Measurements from ENCODE around the gene B9D2.
A peak's percentile ranks its signal among the peaks of the same experiment; 100 is the strongest.

Gene B9D2

DNA sequence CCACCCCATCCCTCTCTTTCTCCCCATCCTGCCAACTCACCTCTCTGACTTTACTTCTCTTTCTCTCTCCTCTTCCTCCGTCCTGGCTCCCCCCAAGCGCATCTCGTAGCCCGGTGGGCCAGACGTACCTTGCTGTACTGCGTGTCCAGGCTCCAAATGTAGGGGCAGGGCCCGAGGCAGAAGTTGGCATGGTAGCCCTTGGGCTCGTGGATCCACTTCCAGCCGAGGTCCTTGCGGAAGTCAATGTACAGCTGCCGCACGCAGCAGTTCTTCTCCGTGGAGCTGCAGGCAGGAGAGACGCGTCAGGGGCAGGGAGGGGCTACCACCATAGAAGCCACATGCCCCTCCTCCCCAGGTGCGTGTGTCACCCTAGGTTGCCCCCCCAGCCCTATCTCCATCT lies 31.9 kb downstream of the B9D2 start:
- Histone ChIP-seq H3K9me3 (ENCODE audit: control insufficient read depth in 2 of 2, low read length in 2 of 2) (no peaks in the 10 kb centered on the region), H3K27ac (ENCODE audit: low read depth in 2 of 2, low read length in 2 of 2) (no peak overlapping the region), H3K4me3 (ENCODE audit: low read length in 2 of 2) (no peak overlapping the region), H3K27me3 (ENCODE audit: control insufficient read depth in 2 of 2, insufficient read depth in 2 of 2, low read length in 2 of 2) (peaks cover 0 to 3% of the 10 kb centered on the region in 2 donors), H3K36me3 (ENCODE audit: control insufficient read depth in 2 of 2, insufficient read depth in 2 of 2, low read length in 2 of 2) (peaks cover 5 to 8% of the 10 kb centered on the region in 2 donors), H3K9ac (ENCODE audit: low read depth in 1 of 2, low read length in 2 of 2) (no peak overlapping the region), H3K4me1 (ENCODE audit: control insufficient read depth in 2 of 2, insufficient read depth in 2 of 2, low read length in 2 of 2) (peaks cover 22 to 26% of the 10 kb centered on the region in 2 donors)

DNA sequence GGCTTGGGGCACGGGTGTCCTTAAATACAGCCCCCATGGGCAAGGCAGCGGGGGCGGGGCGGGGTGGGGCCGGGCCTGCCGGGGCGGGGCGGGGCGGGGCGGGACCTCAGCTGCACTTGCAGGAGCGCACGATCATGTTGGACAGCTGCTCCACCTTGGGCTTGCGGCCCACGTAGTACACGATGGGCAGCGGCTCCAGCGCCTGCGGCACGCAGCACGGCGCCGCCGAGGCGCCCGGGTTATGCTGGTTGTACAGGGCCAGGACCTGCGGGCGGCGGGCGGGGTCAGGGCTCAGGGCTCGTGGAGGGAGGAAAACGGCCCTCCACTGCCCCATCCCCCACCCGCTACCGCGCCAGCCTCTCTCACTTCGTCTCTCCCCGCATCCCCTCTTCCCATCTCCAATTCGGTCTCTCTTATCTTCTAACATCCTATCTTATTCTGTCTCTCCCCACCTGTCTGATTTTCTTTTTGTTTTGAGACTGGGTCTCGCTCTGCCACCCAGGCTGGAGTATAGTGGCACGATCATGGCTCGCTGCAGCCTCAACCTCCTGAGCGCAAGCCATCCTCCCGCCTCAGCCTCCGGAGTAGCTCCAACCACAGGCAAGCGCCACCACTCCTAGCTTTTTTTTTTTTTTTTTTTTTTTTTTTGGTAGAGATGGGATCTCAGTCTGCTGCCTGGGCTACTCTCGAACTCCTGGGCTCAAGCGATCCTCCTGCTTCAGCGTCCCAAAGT lies 32.8 kb downstream of the B9D2 start:
- Histone ChIP-seq H3K4me3 (ENCODE audit: low read length in 2 of 2) (no peak overlapping the region), H3K9me3 (ENCODE audit: control insufficient read depth in 2 of 2, low read length in 2 of 2) (no peaks in the 10 kb centered on the region), H3K4me1 (ENCODE audit: control insufficient read depth in 2 of 2, insufficient read depth in 2 of 2, low read length in 2 of 2) (peaks cover 31 to 34% of the 10 kb centered on the region in 2 donors), H3K27me3 (ENCODE audit: control insufficient read depth in 2 of 2, insufficient read depth in 2 of 2, low read length in 2 of 2) (peaks cover 3 to 12% of the 10 kb centered on the region in 2 donors), H3K36me3 (ENCODE audit: control insufficient read depth in 2 of 2, insufficient read depth in 2 of 2, low read length in 2 of 2) (peaks cover 5 to 8% of the 10 kb centered on the region in 2 donors), H3K27ac (ENCODE audit: low read depth in 2 of 2, low read length in 2 of 2) (no peak overlapping the region), H3K9ac (ENCODE audit: low read depth in 1 of 2, low read length in 2 of 2) (no peak overlapping the region)

DNA sequence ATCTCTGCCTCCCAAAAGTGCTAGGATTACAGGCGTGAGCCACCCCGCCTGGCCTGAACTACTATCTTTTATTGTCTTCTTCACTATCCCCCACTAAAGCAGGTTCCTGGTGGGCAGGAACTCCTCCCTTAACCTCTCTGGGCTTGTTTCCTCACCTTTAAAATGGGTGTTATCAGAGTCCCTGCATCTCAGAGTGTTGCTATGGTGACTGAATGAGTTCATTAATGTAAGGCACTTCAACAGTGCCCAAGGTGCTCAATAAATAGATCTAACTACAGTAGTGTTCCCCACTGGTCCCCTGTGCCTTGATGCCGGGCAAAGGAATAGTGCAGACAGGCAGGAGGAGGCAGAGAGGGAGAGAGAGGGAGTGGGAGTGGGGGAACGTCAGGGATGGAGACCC lies 33.5 kb downstream of the B9D2 start:
- Histone ChIP-seq H3K4me3 (ENCODE audit: low read length in 2 of 2) (no peak overlapping the region), H3K9me3 (ENCODE audit: control insufficient read depth in 2 of 2, low read length in 2 of 2) (no peaks in the 10 kb centered on the region), H3K36me3 (ENCODE audit: control insufficient read depth in 2 of 2, insufficient read depth in 2 of 2, low read length in 2 of 2) (peaks cover 5 to 8% of the 10 kb centered on the region in 2 donors), H3K27ac (ENCODE audit: low read depth in 2 of 2, low read length in 2 of 2) (no peak overlapping the region), H3K27me3 (ENCODE audit: control insufficient read depth in 2 of 2, insufficient read depth in 2 of 2, low read length in 2 of 2) (peaks cover 4 to 13% of the 10 kb centered on the region in 2 donors), H3K4me1 (ENCODE audit: control insufficient read depth in 2 of 2, insufficient read depth in 2 of 2, low read length in 2 of 2) (peaks cover 37 to 41% of the 10 kb centered on the region in 2 donors), H3K9ac (ENCODE audit: low read depth in 1 of 2, low read length in 2 of 2) (no peak overlapping the region)

DNA sequence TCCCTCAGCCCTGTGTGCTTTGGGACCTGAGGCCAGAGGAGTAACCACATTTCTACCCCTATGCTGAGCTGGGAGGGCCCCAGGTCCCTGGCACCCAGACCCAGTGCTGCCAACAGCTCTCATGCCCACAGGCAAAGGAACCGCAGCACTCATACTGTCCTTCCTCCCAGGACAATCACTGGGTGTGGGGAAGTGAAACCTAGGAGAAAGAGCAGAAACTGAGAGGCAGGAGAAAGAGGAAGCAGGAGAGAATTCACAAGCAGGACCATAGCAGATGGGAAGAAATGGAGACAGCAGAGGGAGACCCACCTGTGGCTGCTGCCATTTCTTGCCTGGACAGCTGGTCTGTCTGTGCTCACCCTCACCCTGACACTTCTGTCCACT lies 35.1 kb downstream of the B9D2 start:
- Histone ChIP-seq H3K9ac (ENCODE audit: low read depth in 1 of 2, low read length in 2 of 2) (peak overlapping the region in 1 of 2 donors; percentile 6), H3K27ac (ENCODE audit: low read depth in 2 of 2, low read length in 2 of 2) (peak overlapping the region; percentile 75 to 78), H3K4me1 (ENCODE audit: control insufficient read depth in 2 of 2, insufficient read depth in 2 of 2, low read length in 2 of 2) (peaks cover 48 to 49% of the 10 kb centered on the region in 2 donors), H3K4me3 (ENCODE audit: low read length in 2 of 2) (peak overlapping the region in 1 of 2 donors; percentile 70), H3K27me3 (ENCODE audit: control insufficient read depth in 2 of 2, insufficient read depth in 2 of 2, low read length in 2 of 2) (peaks cover 4 to 13% of the 10 kb centered on the region in 2 donors), H3K36me3 (ENCODE audit: control insufficient read depth in 2 of 2, insufficient read depth in 2 of 2, low read length in 2 of 2) (peaks cover 5 to 8% of the 10 kb centered on the region in 2 donors), H3K9me3 (ENCODE audit: control insufficient read depth in 2 of 2, low read length in 2 of 2) (no peaks in the 10 kb centered on the region)

DNA sequence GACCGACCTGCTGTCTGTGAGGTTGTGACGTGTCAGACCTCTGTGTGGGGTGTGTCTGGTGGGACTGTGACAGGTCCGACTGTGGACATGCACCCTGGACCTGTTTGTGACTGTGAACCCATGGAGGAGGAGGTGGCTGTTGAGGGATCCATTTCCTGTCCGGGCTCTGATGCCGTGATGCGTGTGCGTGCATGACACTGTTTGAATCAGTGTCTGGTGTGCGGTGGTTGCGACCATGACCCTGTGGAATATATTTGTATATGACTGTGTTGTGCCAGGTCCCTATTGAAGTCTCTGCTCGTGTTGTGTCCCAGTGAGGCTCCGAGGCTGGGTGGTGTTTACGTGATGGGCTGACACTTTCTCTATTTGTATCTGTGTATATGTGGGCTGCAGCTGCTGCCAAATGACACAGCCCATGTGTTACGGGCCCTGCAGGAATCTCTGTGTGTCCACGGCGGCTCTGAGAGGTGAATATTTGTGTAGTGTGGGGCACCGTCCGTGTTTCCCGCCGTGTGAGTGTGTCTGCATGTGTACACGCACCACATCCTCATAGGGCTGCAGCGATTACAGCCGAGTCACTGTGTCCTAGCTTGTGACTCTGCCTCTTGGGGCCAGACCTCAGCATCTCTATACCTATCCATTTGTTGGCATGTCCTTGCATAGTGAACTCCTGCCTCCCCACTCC lies 35.6 kb downstream of the B9D2 start:
- peak overlapping the region; percentile 61 to 64 for H3K9ac ChIP-seq (ENCODE audit: low read depth in 1 of 2, low read length in 2 of 2)
- no peaks in the 10 kb centered on the region for H3K9me3 ChIP-seq (ENCODE audit: control insufficient read depth in 2 of 2, low read length in 2 of 2)
- H3K4me3 ChIP-seq (ENCODE audit: low read length in 2 of 2), result peak overlapping the region; percentile 57 to 70
- H3K4me1 ChIP-seq (ENCODE audit: control insufficient read depth in 2 of 2, insufficient read depth in 2 of 2, low read length in 2 of 2), result peaks cover 49 to 55% of the 10 kb centered on the region in 2 donors
- H3K27me3 ChIP-seq (ENCODE audit: control insufficient read depth in 2 of 2, insufficient read depth in 2 of 2, low read length in 2 of 2), result peaks cover 4 to 13% of the 10 kb centered on the region in 2 donors
- H3K27ac ChIP-seq (ENCODE audit: low read depth in 2 of 2, low read length in 2 of 2), result peak overlapping the region; percentile 75 to 78
- H3K36me3 ChIP-seq (ENCODE audit: control insufficient read depth in 2 of 2, insufficient read depth in 2 of 2, low read length in 2 of 2), result peaks cover 5 to 8% of the 10 kb centered on the region in 2 donors

DNA sequence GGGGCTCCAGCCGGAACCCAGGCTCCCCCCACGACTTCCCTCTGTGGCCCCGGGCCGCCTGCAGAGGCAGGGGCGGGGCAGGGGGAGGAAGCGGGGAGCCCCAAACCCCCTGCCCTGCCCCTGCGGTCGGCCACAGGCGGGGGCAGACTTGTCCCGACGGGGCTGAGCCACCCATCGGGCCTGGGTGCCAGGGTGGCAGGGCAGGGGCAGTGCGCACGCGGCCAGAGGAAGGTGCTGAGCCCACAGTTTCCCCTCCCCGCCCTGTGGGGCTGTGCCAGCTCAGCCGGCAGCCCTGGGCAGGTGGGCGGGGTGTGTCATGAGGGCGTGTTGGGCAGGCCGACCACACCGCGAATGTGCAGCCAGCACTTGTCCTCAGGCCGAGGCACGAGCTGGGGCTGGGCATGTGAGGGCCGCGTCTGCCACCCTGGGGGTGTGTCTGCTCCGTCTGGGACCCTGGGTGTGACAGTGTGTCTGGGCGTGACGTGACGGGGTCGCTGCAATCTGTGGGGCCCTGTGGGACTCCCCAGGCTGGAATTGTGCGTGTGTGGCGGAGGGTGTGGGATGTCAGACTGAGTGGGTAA lies 36.3 kb downstream of the B9D2 start:
- Histone ChIP-seq H3K9me3 (ENCODE audit: control insufficient read depth in 2 of 2, low read length in 2 of 2) (no peaks in the 10 kb centered on the region), H3K27ac (ENCODE audit: low read depth in 2 of 2, low read length in 2 of 2) (peak overlapping the region; percentile 75 to 78), H3K4me3 (ENCODE audit: low read length in 2 of 2) (peak overlapping the region; percentile 57 to 70), H3K36me3 (ENCODE audit: control insufficient read depth in 2 of 2, insufficient read depth in 2 of 2, low read length in 2 of 2) (peaks cover 5 to 8% of the 10 kb centered on the region in 2 donors), H3K4me1 (ENCODE audit: control insufficient read depth in 2 of 2, insufficient read depth in 2 of 2, low read length in 2 of 2) (peaks cover 55 to 61% of the 10 kb centered on the region in 2 donors), H3K27me3 (ENCODE audit: control insufficient read depth in 2 of 2, insufficient read depth in 2 of 2, low read length in 2 of 2) (peaks cover 4 to 13% of the 10 kb centered on the region in 2 donors), H3K9ac (ENCODE audit: low read depth in 1 of 2, low read length in 2 of 2) (peak overlapping the region; percentile 63 to 64)

DNA sequence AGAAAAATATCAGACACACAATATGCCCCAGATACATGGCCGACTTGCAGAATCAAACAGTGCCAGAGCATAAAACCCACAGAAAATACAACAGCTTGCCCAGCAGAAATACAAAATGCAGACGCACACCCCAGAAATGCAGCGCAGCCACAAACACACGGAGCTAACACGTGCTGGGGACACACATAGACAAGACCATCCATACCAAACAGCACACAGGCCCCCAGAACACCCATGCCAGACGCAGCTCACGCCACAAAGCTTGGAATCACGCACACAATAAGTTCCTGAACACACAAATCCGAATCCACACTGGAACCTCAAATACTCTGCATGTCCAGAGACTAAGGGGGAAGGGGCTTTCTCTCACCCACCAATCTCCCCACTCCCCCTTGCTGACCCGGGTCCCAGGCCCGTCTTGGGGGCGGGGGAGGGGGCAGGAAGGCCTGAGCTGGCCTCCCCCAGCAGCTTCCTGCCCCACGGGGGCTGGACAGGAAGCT lies 36.8 kb downstream of the B9D2 start:
- Histone ChIP-seq H3K9ac (ENCODE audit: low read depth in 1 of 2, low read length in 2 of 2) (peak overlapping the region; percentile 63 to 64), H3K4me3 (ENCODE audit: low read length in 2 of 2) (peak overlapping the region; percentile 44 to 70), H3K4me1 (ENCODE audit: control insufficient read depth in 2 of 2, insufficient read depth in 2 of 2, low read length in 2 of 2) (peaks cover 57 to 62% of the 10 kb centered on the region in 2 donors), H3K27me3 (ENCODE audit: control insufficient read depth in 2 of 2, insufficient read depth in 2 of 2, low read length in 2 of 2) (peaks cover 4 to 13% of the 10 kb centered on the region in 2 donors), H3K27ac (ENCODE audit: low read depth in 2 of 2, low read length in 2 of 2) (peak overlapping the region; percentile 75 to 78), H3K9me3 (ENCODE audit: control insufficient read depth in 2 of 2, low read length in 2 of 2) (no peaks in the 10 kb centered on the region), H3K36me3 (ENCODE audit: control insufficient read depth in 2 of 2, insufficient read depth in 2 of 2, low read length in 2 of 2) (peaks cover 10% of the 10 kb centered on the region in 2 donors)

DNA sequence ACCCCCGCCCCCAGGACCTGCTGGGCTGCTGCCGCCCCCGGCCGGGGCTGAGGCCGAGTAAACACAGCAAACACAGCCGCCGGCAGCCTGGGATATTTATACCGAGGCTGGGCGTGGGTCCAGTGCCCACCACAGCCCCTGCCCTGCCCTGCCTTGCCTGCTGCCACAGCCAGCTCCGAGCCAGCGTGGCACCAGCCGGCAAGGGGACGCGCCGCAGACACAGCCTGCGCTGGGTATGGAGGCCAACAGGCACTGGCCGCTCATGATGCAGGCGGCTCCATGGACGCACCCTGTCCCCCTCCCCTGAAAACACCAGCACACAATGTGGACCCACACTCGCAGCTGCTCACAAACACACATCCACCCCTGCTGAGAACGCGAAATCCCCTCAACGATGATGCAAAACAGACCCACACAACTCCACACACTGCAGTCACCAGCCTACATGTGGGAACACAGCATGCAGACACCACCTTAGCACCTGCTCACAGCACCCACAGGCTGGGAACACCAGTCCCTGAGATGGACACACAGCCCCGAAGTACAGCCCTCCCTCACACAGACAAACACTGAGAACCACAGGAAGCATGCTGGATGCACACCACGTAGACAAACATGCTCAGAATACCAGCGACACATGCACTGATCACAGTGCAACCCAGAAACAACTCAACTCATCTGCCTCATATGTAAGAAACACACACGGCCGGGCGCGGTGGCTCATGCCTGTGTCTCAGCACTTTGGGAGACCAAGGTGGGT lies 37.8 kb downstream of the B9D2 start:
- Histone ChIP-seq H3K36me3 (ENCODE audit: control insufficient read depth in 2 of 2, insufficient read depth in 2 of 2, low read length in 2 of 2) (peaks cover 3 to 12% of the 10 kb centered on the region in 2 donors), H3K9me3 (ENCODE audit: control insufficient read depth in 2 of 2, low read length in 2 of 2) (no peaks in the 10 kb centered on the region), H3K27ac (ENCODE audit: low read depth in 2 of 2, low read length in 2 of 2) (peak overlapping the region; percentile 75 to 83), H3K27me3 (ENCODE audit: control insufficient read depth in 2 of 2, insufficient read depth in 2 of 2, low read length in 2 of 2) (peaks cover 4 to 13% of the 10 kb centered on the region in 2 donors), H3K9ac (ENCODE audit: low read depth in 1 of 2, low read length in 2 of 2) (peak overlapping the region; percentile 40 to 47), H3K4me3 (ENCODE audit: low read length in 2 of 2) (peak overlapping the region; percentile 10 to 48), H3K4me1 (ENCODE audit: control insufficient read depth in 2 of 2, insufficient read depth in 2 of 2, low read length in 2 of 2) (peaks cover 55 to 62% of the 10 kb centered on the region in 2 donors)

DNA sequence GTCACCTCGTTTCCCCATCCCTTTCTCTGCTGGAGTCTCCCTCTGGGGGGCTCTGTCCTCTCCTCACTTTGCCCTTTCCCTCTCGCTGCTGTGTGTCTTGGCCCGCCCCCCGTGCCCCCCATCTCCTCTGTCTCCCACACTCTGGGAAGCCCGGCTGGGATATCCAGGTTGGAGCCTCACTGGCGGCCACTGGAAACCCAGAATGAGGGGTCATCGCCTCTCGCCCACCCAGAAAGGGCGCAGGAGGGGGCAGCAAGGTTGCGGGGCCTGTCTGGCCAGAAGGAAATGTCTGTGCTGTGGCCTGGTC lies 38.4 kb downstream of the B9D2 start:
- Histone ChIP-seq H3K27me3 (ENCODE audit: control insufficient read depth in 2 of 2, insufficient read depth in 2 of 2, low read length in 2 of 2) (peaks cover 4 to 13% of the 10 kb centered on the region in 2 donors), H3K4me1 (ENCODE audit: control insufficient read depth in 2 of 2, insufficient read depth in 2 of 2, low read length in 2 of 2) (peaks cover 54 to 62% of the 10 kb centered on the region in 2 donors), H3K9me3 (ENCODE audit: control insufficient read depth in 2 of 2, low read length in 2 of 2) (no peaks in the 10 kb centered on the region), H3K27ac (ENCODE audit: low read depth in 2 of 2, low read length in 2 of 2) (peak overlapping the region; percentile 75 to 83), H3K4me3 (ENCODE audit: low read length in 2 of 2) (peak overlapping the region in 1 of 2 donors; percentile 10), H3K9ac (ENCODE audit: low read depth in 1 of 2, low read length in 2 of 2) (peak overlapping the region in 1 of 2 donors; percentile 40), H3K36me3 (ENCODE audit: control insufficient read depth in 2 of 2, insufficient read depth in 2 of 2, low read length in 2 of 2) (peaks cover 7 to 16% of the 10 kb centered on the region in 2 donors)
